ENCODE measurements around the gene SLC6A16.
"Not testable (repeated sequence)": the region's sequence is repeated elsewhere in the genome, so short reads cannot be mapped to it uniquely, and the experiment has no call there.

Gene SLC6A16

GRCh38 chr19:49288205-49288604 is 36.8 kb downstream of the SLC6A16 start:
- H3K4me1 ChIP-seq (ENCODE audit: control insufficient read depth in 5 of 5, insufficient read depth in 5 of 5, low read length in 5 of 5); H3K36me3 ChIP-seq (ENCODE audit: control insufficient read depth in 5 of 5, insufficient read depth in 5 of 5, low read length in 5 of 5); H3K4me3 ChIP-seq (ENCODE audit: low read depth in 1 of 5, low read length in 5 of 5); H3K27ac ChIP-seq (ENCODE audit: low read depth, low read length); H3K9me3 ChIP-seq (ENCODE audit: control insufficient read depth in 5 of 5, low read length in 5 of 5); H3K27me3 ChIP-seq (ENCODE audit: control insufficient read depth in 5 of 5, insufficient read depth in 4 of 5, low read length in 5 of 5); H3K9ac ChIP-seq (ENCODE audit: low read length in 5 of 5): not testable (repeated sequence)

- Histone ChIP-seq H3K27ac (ENCODE audit: low read depth, low read length) (no peak overlapping the region), H3K27me3 (ENCODE audit: control insufficient read depth in 5 of 5, insufficient read depth in 4 of 5, low read length in 5 of 5) (peaks cover 0 to 5% (median 0%) of the 10 kb centered on the region in 5 donors), H3K4me1 (ENCODE audit: control insufficient read depth in 5 of 5, insufficient read depth in 5 of 5, low read length in 5 of 5) (no peaks in the 10 kb centered on the region), H3K36me3 (ENCODE audit: control insufficient read depth in 5 of 5, insufficient read depth in 5 of 5, low read length in 5 of 5) (no peaks in the 10 kb centered on the region), H3K9me3 (ENCODE audit: control insufficient read depth in 5 of 5, low read length in 5 of 5) (no peaks in the 10 kb centered on the region), H3K9ac (ENCODE audit: low read length in 5 of 5) (no peak overlapping the region), H3K4me3 (ENCODE audit: low read depth in 1 of 5, low read length in 5 of 5) (no peak overlapping the region)
Observed at GRCh38 chr19:49287141-49287770, 37.7 kb downstream of the SLC6A16 start.

- Histone ChIP-seq H3K27me3 (ENCODE audit: control insufficient read depth in 5 of 5, insufficient read depth in 4 of 5, low read length in 5 of 5) (peaks cover 0 to 7% (median 2%) of the 10 kb centered on the region in 5 donors), H3K9ac (ENCODE audit: low read length in 5 of 5) (no peak overlapping the region), H3K9me3 (ENCODE audit: control insufficient read depth in 5 of 5, low read length in 5 of 5) (no peaks in the 10 kb centered on the region), H3K36me3 (ENCODE audit: control insufficient read depth in 5 of 5, insufficient read depth in 5 of 5, low read length in 5 of 5) (no peaks in the 10 kb centered on the region), H3K27ac (ENCODE audit: low read depth, low read length) (no peak overlapping the region), H3K4me1 (ENCODE audit: control insufficient read depth in 5 of 5, insufficient read depth in 5 of 5, low read length in 5 of 5) (no peaks in the 10 kb centered on the region), H3K4me3 (ENCODE audit: low read depth in 1 of 5, low read length in 5 of 5) (no peak overlapping the region)
Observed at GRCh38 chr19:49282184-49282583, 42.8 kb downstream of the SLC6A16 start.

- no peaks in the 10 kb centered on the region for H3K27me3 ChIP-seq (ENCODE audit: control insufficient read depth in 5 of 5, insufficient read depth in 4 of 5, low read length in 5 of 5)
- H3K9me3 ChIP-seq (ENCODE audit: control insufficient read depth in 5 of 5, low read length in 5 of 5): peaks cover 0 to 3% (median 0%) of the 10 kb centered on the region in 5 donors
- no peak overlapping the region for H3K27ac ChIP-seq (ENCODE audit: low read depth, low read length)
- H3K4me1 ChIP-seq (ENCODE audit: control insufficient read depth in 5 of 5, insufficient read depth in 5 of 5, low read length in 5 of 5): no peaks in the 10 kb centered on the region
- no peak overlapping the region for H3K4me3 ChIP-seq (ENCODE audit: low read depth in 1 of 5, low read length in 5 of 5)
- H3K9ac ChIP-seq (ENCODE audit: low read length in 5 of 5): no peak overlapping the region
- no peaks in the 10 kb centered on the region for H3K36me3 ChIP-seq (ENCODE audit: control insufficient read depth in 5 of 5, insufficient read depth in 5 of 5, low read length in 5 of 5)
Observed at GRCh38 chr19:49272204-49272603, 52.8 kb downstream of the SLC6A16 start.

- Histone ChIP-seq H3K4me3 (ENCODE audit: low read depth in 1 of 5, low read length in 5 of 5) (no peak overlapping the region), H3K27me3 (ENCODE audit: control insufficient read depth in 5 of 5, insufficient read depth in 4 of 5, low read length in 5 of 5) (no peaks in the 10 kb centered on the region), H3K27ac (ENCODE audit: low read depth, low read length) (no peak overlapping the region), H3K36me3 (ENCODE audit: control insufficient read depth in 5 of 5, insufficient read depth in 5 of 5, low read length in 5 of 5) (no peaks in the 10 kb centered on the region), H3K9me3 (ENCODE audit: control insufficient read depth in 5 of 5, low read length in 5 of 5) (peaks cover 0 to 7% (median 0%) of the 10 kb centered on the region in 5 donors), H3K9ac (ENCODE audit: low read length in 5 of 5) (no peak overlapping the region), H3K4me1 (ENCODE audit: control insufficient read depth in 5 of 5, insufficient read depth in 5 of 5, low read length in 5 of 5) (no peaks in the 10 kb centered on the region)
Observed at GRCh38 chr19:49271080-49271753, 53.8 kb downstream of the SLC6A16 start.

- not testable (repeated sequence) for H3K4me1 ChIP-seq (ENCODE audit: control insufficient read depth in 5 of 5, insufficient read depth in 5 of 5, low read length in 5 of 5); H3K9ac ChIP-seq (ENCODE audit: low read length in 5 of 5); H3K4me3 ChIP-seq (ENCODE audit: low read depth in 1 of 5, low read length in 5 of 5); H3K27ac ChIP-seq (ENCODE audit: low read depth, low read length); H3K36me3 ChIP-seq (ENCODE audit: control insufficient read depth in 5 of 5, insufficient read depth in 5 of 5, low read length in 5 of 5); H3K27me3 ChIP-seq (ENCODE audit: control insufficient read depth in 5 of 5, insufficient read depth in 4 of 5, low read length in 5 of 5)
- peaks cover 0 to 14% (median 6%) of the 10 kb centered on the region in 5 donors for H3K9me3 ChIP-seq (ENCODE audit: control insufficient read depth in 5 of 5, low read length in 5 of 5)
Observed at GRCh38 chr19:49266409-49266808, 58.6 kb downstream of the SLC6A16 start.

- Histone ChIP-seq H3K9ac (ENCODE audit: low read length in 5 of 5) (no peak overlapping the region), H3K4me1 (ENCODE audit: control insufficient read depth in 5 of 5, insufficient read depth in 5 of 5, low read length in 5 of 5) (no peaks in the 10 kb centered on the region), H3K4me3 (ENCODE audit: low read depth in 1 of 5, low read length in 5 of 5) (no peak overlapping the region), H3K27me3 (ENCODE audit: control insufficient read depth in 5 of 5, insufficient read depth in 4 of 5, low read length in 5 of 5) (peaks cover 0 to 2% (median 0%) of the 10 kb centered on the region in 5 donors), H3K9me3 (ENCODE audit: control insufficient read depth in 5 of 5, low read length in 5 of 5) (peaks cover under 1 to 16% (median 6%) of the 10 kb centered on the region in 5 donors), H3K36me3 (ENCODE audit: control insufficient read depth in 5 of 5, insufficient read depth in 5 of 5, low read length in 5 of 5) (no peaks in the 10 kb centered on the region), H3K27ac (ENCODE audit: low read depth, low read length) (no peak overlapping the region)
Observed at GRCh38 chr19:49264258-49264657, 60.7 kb downstream of the SLC6A16 start.

- no peaks in the 10 kb centered on the region for H3K4me1 ChIP-seq (ENCODE audit: control insufficient read depth in 5 of 5, insufficient read depth in 5 of 5, low read length in 5 of 5)
- H3K27ac ChIP-seq (ENCODE audit: low read depth, low read length): no peak overlapping the region
- H3K27me3 ChIP-seq (ENCODE audit: control insufficient read depth in 5 of 5, insufficient read depth in 4 of 5, low read length in 5 of 5): peaks cover 0 to 2% (median 0%) of the 10 kb centered on the region in 5 donors
- H3K36me3 ChIP-seq (ENCODE audit: control insufficient read depth in 5 of 5, insufficient read depth in 5 of 5, low read length in 5 of 5): no peaks in the 10 kb centered on the region
- H3K4me3 ChIP-seq (ENCODE audit: low read depth in 1 of 5, low read length in 5 of 5): no peak overlapping the region
- no peak overlapping the region for H3K9ac ChIP-seq (ENCODE audit: low read length in 5 of 5)
- H3K9me3 ChIP-seq (ENCODE audit: control insufficient read depth in 5 of 5, low read length in 5 of 5): peaks cover 12 to 27% (median 15%) of the 10 kb centered on the region in 5 donors
Observed at GRCh38 chr19:49261602-49262001, 63.4 kb downstream of the SLC6A16 start.

- Histone ChIP-seq H3K4me3 (ENCODE audit: low read depth in 1 of 5, low read length in 5 of 5) (no peak overlapping the region), H3K27ac (ENCODE audit: low read depth, low read length) (no peak overlapping the region), H3K9ac (ENCODE audit: low read length in 5 of 5) (no peak overlapping the region), H3K36me3 (ENCODE audit: control insufficient read depth in 5 of 5, insufficient read depth in 5 of 5, low read length in 5 of 5) (no peaks in the 10 kb centered on the region), H3K9me3 (ENCODE audit: control insufficient read depth in 5 of 5, low read length in 5 of 5) (peaks cover 9 to 19% (median 11%) of the 10 kb centered on the region in 5 donors), H3K27me3 (ENCODE audit: control insufficient read depth in 5 of 5, insufficient read depth in 4 of 5, low read length in 5 of 5) (peaks cover 0 to 4% (median 0%) of the 10 kb centered on the region in 5 donors), H3K4me1 (ENCODE audit: control insufficient read depth in 5 of 5, insufficient read depth in 5 of 5, low read length in 5 of 5) (peaks cover 0 to 11% (median 0%) of the 10 kb centered on the region in 5 donors)
Observed at GRCh38 chr19:49256691-49257090, 68.3 kb downstream of the SLC6A16 start.

- H3K27me3 ChIP-seq (ENCODE audit: control insufficient read depth in 5 of 5, insufficient read depth in 4 of 5, low read length in 5 of 5): peaks cover 0 to 4% (median 0%) of the 10 kb centered on the region in 5 donors
- H3K4me1 ChIP-seq (ENCODE audit: control insufficient read depth in 5 of 5, insufficient read depth in 5 of 5, low read length in 5 of 5): peaks cover 0 to 11% (median 0%) of the 10 kb centered on the region in 5 donors
- no peaks in the 10 kb centered on the region for H3K36me3 ChIP-seq (ENCODE audit: control insufficient read depth in 5 of 5, insufficient read depth in 5 of 5, low read length in 5 of 5)
- H3K4me3 ChIP-seq (ENCODE audit: low read depth in 1 of 5, low read length in 5 of 5): no peak overlapping the region
- peaks cover 9 to 19% (median 11%) of the 10 kb centered on the region in 5 donors for H3K9me3 ChIP-seq (ENCODE audit: control insufficient read depth in 5 of 5, low read length in 5 of 5)
- H3K27ac ChIP-seq (ENCODE audit: low read depth, low read length): no peak overlapping the region
- no peak overlapping the region for H3K9ac ChIP-seq (ENCODE audit: low read length in 5 of 5)
Observed at GRCh38 chr19:49255674-49256073, 69.3 kb downstream of the SLC6A16 start.

Data from subcutaneous abdominal adipose tissue (tissue), 5 donors.